Esophagus muscularis mucosa (tissue), 3 donors: ENCODE data around the gene PIWIL4.

ENCODE experiments used
- CTCF ChIP-seq, 3 experiments: fragments of 200-600 bp in 2 of 3; fragments of 450-650 bp in 1 of 3; sonication (generic) in 2 of 3; IDR thresholded peaks; one replicate each; pipeline ENCODE4 v1.5.1; 2017 to 2019; ENCODE audit warnings: antibody characterized with exemption in 3 of 3, mild to moderate bottlenecking in 2 of 3, moderate library complexity in 1 of 3
- POLR2A ChIP-seq: fragments of 450-650 bp; IDR thresholded peaks from one replicate; pipeline ENCODE4 v1.6.1; 2017; ENCODE audit warnings: antibody characterized with exemption, moderate library complexity, mild to moderate bottlenecking, low read depth

- no peak for TF ChIP-seq CTCF (IDR thresholded peaks at IDR 0.05)
- no peak for TF ChIP-seq POLR2A
Measured at GRCh38 chr11:94546162-94546470, 21.1 kb upstream of the PIWIL4 start.
